ENCODE data around the gene PTPRE. TPM values are rescaled to one million over a fixed set of nuclear protein-coding genes. Genes with fewer than 3 reads are reported as not detected.

Gene PTPRE
- total RNA-seq, 1 experiment from 2014 or later = 11.6 TPM

DNA sequence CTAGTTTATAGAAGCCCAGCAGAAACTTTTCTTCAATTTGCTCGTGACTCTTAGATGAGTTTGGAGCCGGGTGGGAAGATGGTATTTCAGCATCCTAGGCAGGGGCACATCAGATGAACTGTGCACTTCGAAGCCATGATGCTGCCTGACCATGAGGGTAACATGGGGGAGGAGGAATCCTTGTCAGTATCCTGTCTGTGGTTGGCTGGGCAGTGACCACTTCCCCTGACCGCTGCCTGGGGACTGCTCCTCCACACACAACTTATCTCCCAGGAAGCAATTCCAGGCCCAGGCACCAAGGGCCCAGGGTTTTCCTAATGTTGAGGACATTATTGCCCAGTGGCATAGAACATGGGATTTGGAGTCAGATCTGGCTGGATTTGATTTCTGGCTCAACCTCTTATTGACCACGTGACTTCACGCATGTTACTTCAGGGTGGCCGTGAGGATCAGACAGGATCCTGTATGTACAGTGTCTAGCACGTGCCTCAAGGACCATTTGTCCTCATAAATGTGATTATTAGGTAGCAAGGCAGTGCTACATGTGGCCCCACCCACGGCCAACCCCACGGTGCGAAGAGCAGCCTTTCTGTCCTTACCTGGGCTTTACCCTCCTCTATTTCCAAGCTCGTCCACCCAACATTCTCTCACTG lies 65.2 kb downstream of the PTPRE start:
- ChIA-PET POLR2A (ENCODE audit: low non-redundant PET) (no interaction called here), CTCF (no interaction called here)
- intact Hi-C loops (cut with micrococcal nuclease; ENCODE audit: unreplicated experiment) = no loop called here
- no TSS peak for BruUV-seq (replicated peaks)
- DNase-seq (ENCODE audit: low spot score) = no peak
- no peaks in the 10 kb centered on the region for H3K9me3 ChIP-seq (ENCODE audit: low read depth, low read length, poor library complexity, severe bottlenecking)
- H3K27me3 ChIP-seq (replicated peaks; ENCODE audit: insufficient read depth, low read depth, low read length, poor library complexity) = no peaks in the 10 kb centered on the region
- no peak overlapping the region for H3K4me3 ChIP-seq (ENCODE audit: low read depth, low read length, poor library complexity, severe bottlenecking)
- TF ChIP-seq, protein P1, sequence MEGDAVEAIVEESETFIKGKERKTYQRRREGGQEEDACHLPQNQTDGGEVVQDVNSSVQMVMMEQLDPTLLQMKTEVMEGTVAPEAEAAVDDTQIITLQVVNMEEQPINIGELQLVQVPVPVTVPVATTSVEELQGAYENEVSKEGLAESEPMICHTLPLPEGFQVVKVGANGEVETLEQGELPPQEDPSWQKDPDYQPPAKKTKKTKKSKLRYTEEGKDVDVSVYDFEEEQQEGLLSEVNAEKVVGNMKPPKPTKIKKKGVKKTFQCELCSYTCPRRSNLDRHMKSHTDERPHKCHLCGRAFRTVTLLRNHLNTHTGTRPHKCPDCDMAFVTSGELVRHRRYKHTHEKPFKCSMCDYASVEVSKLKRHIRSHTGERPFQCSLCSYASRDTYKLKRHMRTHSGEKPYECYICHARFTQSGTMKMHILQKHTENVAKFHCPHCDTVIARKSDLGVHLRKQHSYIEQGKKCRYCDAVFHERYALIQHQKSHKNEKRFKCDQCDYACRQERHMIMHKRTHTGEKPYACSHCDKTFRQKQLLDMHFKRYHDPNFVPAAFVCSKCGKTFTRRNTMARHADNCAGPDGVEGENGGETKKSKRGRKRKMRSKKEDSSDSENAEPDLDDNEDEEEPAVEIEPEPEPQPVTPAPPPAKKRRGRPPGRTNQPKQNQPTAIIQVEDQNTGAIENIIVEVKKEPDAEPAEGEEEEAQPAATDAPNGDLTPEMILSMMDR (conservative IDR thresholded peaks at IDR 0.05; ENCODE audit: low read depth, low read length) = no peak
- TF ChIP-seq EZH2 (IDR thresholded peaks at IDR 0.05; ENCODE audit: borderline replicate concordance, low read depth, low read length, poor library complexity, severe bottlenecking) = no peak
- H3K36me3 ChIP-seq (ENCODE audit: insufficient read depth, low read length, poor library complexity, severe bottlenecking) = no peaks in the 10 kb centered on the region
- H3K4me1 ChIP-seq (ENCODE audit: insufficient read depth, low read length, poor library complexity, severe bottlenecking) = peaks cover 11% of the 10 kb centered on the region
- H3K27ac ChIP-seq (ENCODE audit: low read depth, low read length, poor library complexity, severe bottlenecking) = no peak overlapping the region

DNA sequence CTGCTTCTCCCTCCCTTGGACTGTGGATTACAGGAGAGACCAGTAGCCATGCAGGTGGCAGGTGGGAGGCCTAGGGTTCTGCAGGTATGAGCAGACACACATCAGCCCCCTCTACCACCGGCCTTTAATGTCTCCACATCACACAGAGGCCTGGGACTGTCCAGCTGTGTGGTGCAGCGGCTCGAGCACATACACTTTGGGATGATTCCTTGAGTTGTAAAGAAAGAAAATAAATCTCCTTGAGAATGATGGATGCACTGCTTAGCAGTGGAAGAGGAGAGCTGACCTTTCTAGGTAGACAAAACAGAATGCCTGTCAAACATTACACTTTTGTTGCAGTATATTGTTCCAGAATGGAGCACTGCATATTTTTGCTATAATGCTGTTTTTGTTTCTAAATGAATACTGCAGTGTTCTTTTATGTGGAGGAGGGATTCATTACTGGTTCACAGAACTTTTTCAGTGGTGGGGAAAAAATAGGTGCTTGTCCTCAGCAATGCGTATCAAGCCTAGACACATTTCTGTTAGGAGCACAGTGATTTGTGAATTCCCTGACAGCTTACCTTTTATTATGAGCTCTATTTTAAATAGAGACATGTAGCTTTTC lies 66.0 kb downstream of the PTPRE start:
- no peaks in the 10 kb centered on the region for H3K27me3 ChIP-seq (replicated peaks; ENCODE audit: insufficient read depth, low read depth, low read length, poor library complexity)
- ChIA-PET CTCF (no interaction called here), POLR2A (ENCODE audit: low non-redundant PET) (no interaction called here)
- H3K36me3 ChIP-seq (ENCODE audit: insufficient read depth, low read length, poor library complexity, severe bottlenecking) = no peaks in the 10 kb centered on the region
- no peaks in the 10 kb centered on the region for H3K9me3 ChIP-seq (ENCODE audit: low read depth, low read length, poor library complexity, severe bottlenecking)
- H3K4me3 ChIP-seq (ENCODE audit: low read depth, low read length, poor library complexity, severe bottlenecking) = no peak overlapping the region
- DNase-seq (ENCODE audit: low spot score) = no peak
- H3K27ac ChIP-seq (ENCODE audit: low read depth, low read length, poor library complexity, severe bottlenecking) = no peak overlapping the region
- intact Hi-C loops (cut with micrococcal nuclease; ENCODE audit: unreplicated experiment) = no loop called here
- TF ChIP-seq EZH2 (IDR thresholded peaks at IDR 0.05; ENCODE audit: borderline replicate concordance, low read depth, low read length, poor library complexity, severe bottlenecking) = no peak
- TF ChIP-seq, protein P1 (conservative IDR thresholded peaks at IDR 0.05; ENCODE audit: low read depth, low read length) = no peak
- no TSS peak for BruUV-seq (replicated peaks)
- H3K4me1 ChIP-seq (ENCODE audit: insufficient read depth, low read length, poor library complexity, severe bottlenecking) = peaks cover 11% of the 10 kb centered on the region

DNA sequence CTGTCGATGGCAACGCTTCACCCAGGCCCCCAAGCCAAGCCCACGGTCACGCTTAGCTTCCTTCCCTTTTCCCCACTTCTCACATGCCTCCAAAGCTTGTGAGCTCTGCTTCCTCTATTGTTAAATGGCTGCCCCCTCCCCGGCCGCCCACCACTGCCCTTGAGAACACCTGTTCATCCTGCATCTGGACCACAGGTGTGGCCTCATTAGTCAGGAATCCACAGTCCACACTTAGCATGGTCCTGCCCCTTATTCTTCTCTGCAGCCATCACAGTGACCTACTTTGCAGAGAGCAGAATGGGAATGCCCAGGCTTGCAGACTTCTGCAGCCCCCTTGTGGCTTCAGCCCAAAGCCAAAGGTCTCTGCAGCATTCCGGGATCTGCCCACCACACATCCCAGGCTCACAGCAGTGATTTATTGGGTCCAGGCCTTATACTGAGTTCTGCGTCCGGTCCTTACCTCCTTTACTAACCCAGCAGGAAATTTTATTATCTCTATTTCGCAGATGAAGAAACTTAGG lies 66.9 kb downstream of the PTPRE start:
- TF ChIP-seq EZH2 (IDR thresholded peaks at IDR 0.05; ENCODE audit: borderline replicate concordance, low read depth, low read length, poor library complexity, severe bottlenecking) = no peak
- TF ChIP-seq, protein P1 (conservative IDR thresholded peaks at IDR 0.05; ENCODE audit: low read depth, low read length) = no peak
- Histone ChIP-seq H3K36me3 (ENCODE audit: insufficient read depth, low read length, poor library complexity, severe bottlenecking) (no peaks in the 10 kb centered on the region), H3K4me3 (ENCODE audit: low read depth, low read length, poor library complexity, severe bottlenecking) (no peak overlapping the region), H3K4me1 (ENCODE audit: insufficient read depth, low read length, poor library complexity, severe bottlenecking) (peaks cover 11% of the 10 kb centered on the region), H3K27me3 (replicated peaks; ENCODE audit: insufficient read depth, low read depth, low read length, poor library complexity) (no peaks in the 10 kb centered on the region), H3K9me3 (ENCODE audit: low read depth, low read length, poor library complexity, severe bottlenecking) (no peaks in the 10 kb centered on the region), H3K27ac (ENCODE audit: low read depth, low read length, poor library complexity, severe bottlenecking) (no peak overlapping the region)
- intact Hi-C loops (cut with micrococcal nuclease; ENCODE audit: unreplicated experiment) = no loop called here
- BruUV-seq (replicated peaks) = no TSS peak
- CTCF ChIA-PET = no interaction called here
- DNase-seq (ENCODE audit: low spot score) = no peak
- POLR2A ChIA-PET (ENCODE audit: low non-redundant PET) = no interaction called here

All from A673 (cell line).